ENCODE data around the gene POLD3.

The POLD3 gene

GRCh38 chr11:74642912-74643311 is 50.5 kb downstream of the POLD3 start:
- in situ Hi-C loops (cut with HindIII; ENCODE audit: low sequenced_read_pairs) = no loop called here
- H3K4me3 ChIP-seq (ENCODE audit: low read depth, low read length) = no peak overlapping the region
- no peak for DNase-seq (ENCODE audit: low read depth, low spot score)
- no peak for TF ChIP-seq CTCF (IDR thresholded peaks at IDR 0.05; ENCODE audit: low read depth, low read length)

GRCh38 chr11:74644081-74644480 is 51.7 kb downstream of the POLD3 start:
- no peak overlapping the region for H3K4me3 ChIP-seq (ENCODE audit: low read depth, low read length)
- in situ Hi-C loops (cut with HindIII; ENCODE audit: low sequenced_read_pairs) = no loop called here
- DNase-seq (ENCODE audit: low read depth, low spot score) = no peak
- no peak for TF ChIP-seq CTCF (IDR thresholded peaks at IDR 0.05; ENCODE audit: low read depth, low read length)

- no peak for DNase-seq (ENCODE audit: low read depth, low spot score)
- no peak for TF ChIP-seq CTCF (IDR thresholded peaks at IDR 0.05; ENCODE audit: low read depth, low read length)
- no peak overlapping the region for H3K4me3 ChIP-seq (ENCODE audit: low read depth, low read length)
- in situ Hi-C loops (cut with HindIII; ENCODE audit: low sequenced_read_pairs) = no loop called here
These were observed 53.8 kb downstream of the POLD3 start for GRCh38 chr11:74646215-74646614.

- in situ Hi-C loops (cut with HindIII; ENCODE audit: low sequenced_read_pairs) = no loop called here
- TF ChIP-seq CTCF (IDR thresholded peaks at IDR 0.05; ENCODE audit: low read depth, low read length) = no peak
- no peak overlapping the region for H3K4me3 ChIP-seq (ENCODE audit: low read depth, low read length)
These were observed 54.6 kb downstream of the POLD3 start for GRCh38 chr11:74646954-74647353.

DNA sequence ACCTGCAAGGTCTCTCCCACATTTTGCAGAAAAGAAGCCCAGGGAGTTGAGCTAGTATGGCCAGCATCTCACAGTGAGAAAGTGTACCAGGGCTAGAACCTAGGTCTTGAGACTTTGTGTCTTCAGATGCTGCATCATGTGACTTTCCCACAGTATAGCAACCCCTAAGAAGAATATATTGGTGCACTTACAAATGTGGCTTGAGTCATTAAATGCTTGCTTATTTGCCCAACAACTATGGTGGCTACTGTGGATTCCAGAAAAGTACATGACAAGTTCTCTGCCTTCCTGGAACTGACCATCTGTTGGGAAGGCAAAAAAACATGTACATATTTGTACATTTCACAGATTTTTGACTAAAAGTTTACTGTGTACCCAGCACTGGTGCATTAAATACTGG is 55.0 kb downstream of the POLD3 start:
- in situ Hi-C loops (cut with HindIII; ENCODE audit: low sequenced_read_pairs) = no loop called here
- no peak for TF ChIP-seq CTCF (IDR thresholded peaks at IDR 0.05; ENCODE audit: low read depth, low read length)
- no peak overlapping the region for H3K4me3 ChIP-seq (ENCODE audit: low read depth, low read length)
- peak; percentile 38 for DNase-seq (ENCODE audit: low read depth, low spot score)

More at GRCh38 chr11:74646954-74647353, 54.6 kb downstream of the POLD3 start:
- no peak for DNase-seq (ENCODE audit: low read depth, low spot score)

DNA sequence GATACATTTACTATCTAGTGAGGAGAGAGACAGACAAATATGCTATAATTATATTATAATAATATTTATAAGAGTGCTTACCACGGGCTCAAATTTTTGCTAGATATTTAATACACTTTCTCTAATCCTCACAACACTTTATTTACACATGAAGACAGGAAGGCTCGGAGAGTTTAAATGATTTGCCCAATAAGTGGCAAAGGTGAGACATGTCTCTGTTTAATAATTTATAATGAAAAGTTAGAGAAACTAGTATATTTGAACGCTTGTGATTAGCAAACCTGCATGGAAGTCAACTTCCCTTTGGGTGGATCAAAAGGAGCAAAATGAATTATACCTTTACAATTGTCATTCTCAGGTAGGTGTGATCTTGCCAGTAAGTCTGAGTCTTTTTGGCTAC is 55.4 kb downstream of the POLD3 start:
- no peak for DNase-seq (ENCODE audit: low read depth, low spot score)
- in situ Hi-C loops (cut with HindIII; ENCODE audit: low sequenced_read_pairs) = no loop called here
- H3K4me3 ChIP-seq (ENCODE audit: low read depth, low read length) = no peak overlapping the region
- TF ChIP-seq CTCF (IDR thresholded peaks at IDR 0.05; ENCODE audit: low read depth, low read length) = no peak

- in situ Hi-C loops (cut with HindIII; ENCODE audit: low sequenced_read_pairs) = no loop called here
- TF ChIP-seq CTCF (IDR thresholded peaks at IDR 0.05; ENCODE audit: low read depth, low read length) = no peak
- DNase-seq (ENCODE audit: low read depth, low spot score) = no peak
- H3K4me3 ChIP-seq (ENCODE audit: low read depth, low read length) = no peak overlapping the region
These were observed 56.5 kb downstream of the POLD3 start for GRCh38 chr11:74648894-74649293.
